ENCODE data around the gene SLC45A2.
"Not testable (repeated sequence)": the region's sequence is repeated elsewhere in the genome, so short reads cannot be mapped to it uniquely, and the experiment has no call there.

SLC45A2 gene

DNA sequence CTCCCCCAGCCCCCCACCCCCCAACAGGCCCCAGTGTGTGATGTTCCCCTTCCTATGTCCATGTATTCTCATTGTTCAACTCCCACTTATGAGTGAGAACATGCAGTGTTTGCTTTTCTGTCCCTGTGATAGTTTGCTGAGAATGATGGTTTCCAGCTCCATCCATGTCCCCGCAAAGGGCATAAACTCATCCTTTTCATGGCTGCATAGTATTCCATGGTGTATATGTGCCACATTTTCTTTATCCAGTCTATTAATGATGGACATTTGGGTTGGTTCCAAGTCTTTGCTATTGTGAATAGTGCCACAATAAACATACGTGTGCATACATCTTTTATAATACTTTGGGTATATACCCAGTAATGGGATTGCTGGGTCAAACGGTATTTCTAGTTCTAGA lies 69.6 kb downstream of the SLC45A2 start:
- DNase-seq: not testable (repeated sequence)

GRCh38 chr5:33906248-33906647 lies 78.2 kb downstream of the SLC45A2 start:
- DNase-seq: not testable (repeated sequence)

GRCh38 chr5:33905381-33905780 lies 79.1 kb downstream of the SLC45A2 start:
- no peak for DNase-seq

DNA sequence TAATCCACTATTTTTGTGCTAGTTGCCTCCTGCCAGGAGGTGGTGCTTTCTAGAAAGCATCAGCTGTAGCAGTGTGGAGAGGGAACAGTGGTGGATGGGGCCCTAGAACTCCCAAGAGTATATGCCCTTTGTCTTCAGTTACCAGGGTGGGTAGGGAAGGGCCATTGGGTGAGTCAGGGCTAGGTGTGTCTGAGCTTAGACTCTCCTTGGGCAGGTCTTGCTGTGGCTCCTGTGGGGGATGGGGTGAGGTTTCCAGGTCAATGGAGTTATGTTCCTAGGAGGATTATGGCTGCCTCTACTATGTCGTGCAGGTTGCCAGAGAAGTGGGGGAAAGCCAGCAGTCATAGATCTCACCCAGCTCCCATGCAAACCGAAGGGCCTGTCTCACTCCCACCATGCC lies 81.4 kb downstream of the SLC45A2 start:
- DNase-seq: no peak

GRCh38 chr5:33901156-33901555 lies 83.3 kb downstream of the SLC45A2 start:
- DNase-seq: no peak

Data from NCI-H2081 (cell line).